ENCODE results near the gene EDC4. TPM values are rescaled to one million over a fixed set of nuclear protein-coding genes. Genes with fewer than 3 reads are reported as not detected.

The EDC4 gene
- total RNA-seq, 1 donor from 2014 or later: 48.4 TPM

- no peak overlapping the region for H3K4me3 ChIP-seq (ENCODE audit: low read depth, low read length)
- peaks cover 4% of the 10 kb centered on the region for H3K36me3 ChIP-seq (ENCODE audit: control insufficient read depth, insufficient read depth, low read length)
- TF ChIP-seq CTCF (IDR thresholded peaks at IDR 0.05; ENCODE audit: insufficient read depth, low read length, poor library complexity, severe bottlenecking): no peak
- no peaks in the 10 kb centered on the region for H3K27me3 ChIP-seq (ENCODE audit: control insufficient read depth, insufficient read depth, low read length)
- no peak for DNase-seq (ENCODE audit: low read depth)
These were observed 8.8 kb downstream of the EDC4 start for GRCh38 chr16:67881621-67882161.

GRCh38 chr16:67882374-67883145 is 9.7 kb downstream of the EDC4 start:
- no peak overlapping the region for H3K4me3 ChIP-seq (ENCODE audit: low read depth, low read length)
- TF ChIP-seq CTCF (IDR thresholded peaks at IDR 0.05; ENCODE audit: insufficient read depth, low read length, poor library complexity, severe bottlenecking): no peak
- no peak for DNase-seq (ENCODE audit: low read depth)
- no peaks in the 10 kb centered on the region for H3K27me3 ChIP-seq (ENCODE audit: control insufficient read depth, insufficient read depth, low read length)
- peaks cover 2% of the 10 kb centered on the region for H3K36me3 ChIP-seq (ENCODE audit: control insufficient read depth, insufficient read depth, low read length)

- no peak for DNase-seq (ENCODE audit: low read depth)
- no peak for TF ChIP-seq CTCF (IDR thresholded peaks at IDR 0.05; ENCODE audit: insufficient read depth, low read length, poor library complexity, severe bottlenecking)
- Histone ChIP-seq H3K36me3 (ENCODE audit: control insufficient read depth, insufficient read depth, low read length) (peaks cover 2% of the 10 kb centered on the region), H3K4me3 (ENCODE audit: low read depth, low read length) (no peak overlapping the region), H3K27me3 (ENCODE audit: control insufficient read depth, insufficient read depth, low read length) (no peaks in the 10 kb centered on the region)
These were observed 10.5 kb downstream of the EDC4 start for GRCh38 chr16:67883146-67883871.

- Histone ChIP-seq H3K27me3 (ENCODE audit: control insufficient read depth, insufficient read depth, low read length) (no peaks in the 10 kb centered on the region), H3K36me3 (ENCODE audit: control insufficient read depth, insufficient read depth, low read length) (peaks cover 2% of the 10 kb centered on the region), H3K4me3 (ENCODE audit: low read depth, low read length) (no peak overlapping the region)
- TF ChIP-seq CTCF (IDR thresholded peaks at IDR 0.05; ENCODE audit: insufficient read depth, low read length, poor library complexity, severe bottlenecking): peak; percentile 96
- DNase-seq (ENCODE audit: low read depth): no peak
These were observed 11.0 kb downstream of the EDC4 start for GRCh38 chr16:67883872-67884261.

GRCh38 chr16:67884684-67885083 is 11.8 kb downstream of the EDC4 start, which contains the start of gene NRN1L:
Gene NRN1L (plus strand): TSS chr16:67884885. CDS start chr16:67884904, 19 bp downstream.
- DNase-seq (ENCODE audit: low read depth): peak; percentile 25

More at GRCh38 chr16:67884684-67885083, 11.8 kb downstream of the EDC4 start, which contains the start of gene NRN1L:
- peaks cover 2% of the 10 kb centered on the region for H3K36me3 ChIP-seq (ENCODE audit: control insufficient read depth, insufficient read depth, low read length)
- no peak for TF ChIP-seq CTCF (IDR thresholded peaks at IDR 0.05; ENCODE audit: insufficient read depth, low read length, poor library complexity, severe bottlenecking)
- no peaks in the 10 kb centered on the region for H3K27me3 ChIP-seq (ENCODE audit: control insufficient read depth, insufficient read depth, low read length)
- no peak within 1 kb of the TSS for H3K4me3 ChIP-seq (ENCODE audit: low read depth, low read length)
